Left colon (tissue), 2 donors: ENCODE data around the gene CHIC2. TPM values are rescaled to one million over a fixed set of nuclear protein-coding genes. Genes with fewer than 3 reads are reported as not detected.

Source experiments
- ATAC-seq: fragments of 200-7000 bp; cut with Tn5 transposase; one replicate; pipeline ENCODE4 v1.9.1; 2020; ENCODE audit warnings: mild to moderate bottlenecking, moderate library complexity
- DNase-seq, 2 donors: peaks; one replicate each; pipeline ENCODE4 v3.0.0-alpha.2; 2020
- intact Hi-C, 2 donors: fragments of 100-400 bp; cut with DNase I in 1 of 2; cut with micrococcal nuclease in 1 of 2; formaldehyde crosslinking; loops; one replicate each; pipeline versions ENCODE4 v1.11.2 to v1.14.0; 2022; cut with DNase I, micrococcal nuclease
- total RNA-seq, 2 donors: library from RNA; stranded (reverse); fragmentation: NEBNext Ultra II Directional; extraction: Animal tissue kit (Norgen Biotek cat#: 25700); gene quantifications; one replicate each; pipeline ENCODE4 v1.2.1, GENCODE V29; 2021
- donor health status: DM: no; HTN: no; CAD: no.
- donor health status: DM: yes; HTN: yes; CAD: no.

The CHIC2 gene
- total RNA-seq, 2 donors from 2014 or later: 19.2 to 21.2 TPM

DNA sequence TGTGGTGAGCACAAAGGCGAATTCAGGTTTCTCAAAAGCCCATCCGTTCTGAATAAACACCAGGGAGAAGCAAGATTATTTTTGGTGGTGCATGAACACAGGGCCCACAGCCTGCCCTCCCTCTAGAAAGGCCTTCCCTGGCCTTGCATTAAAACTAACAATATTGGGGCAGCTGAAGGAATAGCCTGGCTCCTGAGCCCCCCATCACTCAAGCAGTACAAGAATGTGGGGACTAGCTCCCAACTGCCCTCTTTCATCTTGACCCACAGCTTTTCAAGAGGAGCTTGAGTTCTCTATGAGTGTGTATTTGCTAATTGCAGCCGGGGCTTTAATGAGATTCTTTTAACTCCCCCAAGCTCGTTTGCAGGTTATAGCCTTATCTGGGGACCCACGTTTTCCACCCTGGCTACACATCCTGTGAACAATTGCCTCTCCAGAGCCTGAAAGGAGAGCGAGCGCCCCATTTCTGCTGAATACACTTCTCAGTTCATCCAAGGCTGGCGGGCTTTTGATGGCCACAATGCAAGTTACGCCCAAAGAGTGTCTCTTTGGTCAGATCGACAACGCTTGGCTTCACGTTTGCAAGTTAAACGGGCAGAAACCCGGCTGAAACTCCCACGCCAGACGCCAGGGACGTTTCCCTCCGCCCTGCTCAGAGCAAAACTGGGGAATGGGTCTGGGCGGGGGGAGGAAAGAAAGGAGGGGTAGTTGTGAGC lies 30.9 kb upstream of the CHIC2 start:
- ATAC-seq (no peak), DNase-seq (no peak)
- intact Hi-C loops: no loop called here

DNA sequence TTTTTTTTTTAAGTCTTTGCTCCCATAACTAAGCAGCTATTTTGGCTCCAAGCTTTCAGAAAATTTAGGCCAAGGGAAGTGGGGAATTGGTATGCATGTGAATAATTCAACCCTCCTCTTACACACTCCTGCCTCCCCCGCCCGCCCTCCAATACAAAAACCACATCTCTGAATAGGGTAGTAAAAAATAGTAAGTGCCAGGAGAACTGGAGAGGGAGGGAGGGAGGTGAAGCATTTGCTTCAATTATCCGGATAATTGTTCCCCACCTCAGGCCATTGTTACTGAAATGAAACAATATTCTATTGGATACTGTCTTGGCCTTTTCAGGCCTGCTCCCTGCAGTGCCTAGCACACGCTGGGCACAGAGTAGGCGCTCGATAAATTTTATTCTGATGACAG lies 30.0 kb upstream of the CHIC2 start:
- DNase-seq (no peak), ATAC-seq (no peak)
- intact Hi-C loops: no loop called here

DNA sequence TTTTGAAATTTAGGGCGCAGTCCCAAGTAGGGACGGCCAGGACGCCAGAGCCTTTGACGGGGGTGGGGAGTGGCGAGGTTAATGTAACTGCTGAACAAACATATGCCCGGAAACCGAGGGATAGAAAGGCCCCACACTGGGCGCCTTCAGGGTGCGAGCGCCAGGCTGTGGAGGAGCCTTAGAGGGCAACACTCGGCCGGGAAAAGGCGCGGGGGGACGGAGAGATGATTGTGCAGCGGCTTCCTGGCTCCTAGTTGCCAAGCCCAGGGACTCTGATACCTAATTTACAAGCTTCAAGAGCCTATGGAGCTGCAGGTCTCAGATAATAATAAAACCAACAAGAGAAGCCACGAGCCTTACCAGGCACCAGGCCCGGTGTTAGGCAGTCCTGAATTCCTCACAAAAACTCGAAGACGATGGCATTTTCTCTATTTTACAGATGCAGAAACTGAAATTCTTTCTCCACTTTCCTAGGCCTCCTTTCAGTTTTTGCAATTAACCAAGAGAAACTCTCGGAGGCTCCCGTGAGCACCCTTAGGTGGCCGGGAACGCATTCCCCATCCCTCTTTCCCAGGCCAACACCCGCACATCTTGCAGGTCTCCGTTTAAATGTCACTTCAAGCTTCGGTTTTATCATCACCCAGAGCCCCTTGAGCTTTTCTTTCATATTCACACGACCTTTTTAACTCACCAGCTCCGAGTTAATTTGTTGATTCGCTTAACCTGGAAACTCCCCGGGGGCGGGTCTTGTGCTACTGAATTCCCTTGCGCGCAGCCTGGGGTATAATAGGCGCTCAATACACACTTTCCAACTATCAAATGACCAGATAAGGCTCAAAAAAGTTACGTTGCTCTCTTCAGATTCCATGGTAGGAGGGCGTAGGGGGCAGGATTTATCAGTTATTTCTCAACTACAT lies 29.2 kb upstream of the CHIC2 start:
- ATAC-seq (no peak), DNase-seq (no peak)
- intact Hi-C loops: no loop called here

DNA sequence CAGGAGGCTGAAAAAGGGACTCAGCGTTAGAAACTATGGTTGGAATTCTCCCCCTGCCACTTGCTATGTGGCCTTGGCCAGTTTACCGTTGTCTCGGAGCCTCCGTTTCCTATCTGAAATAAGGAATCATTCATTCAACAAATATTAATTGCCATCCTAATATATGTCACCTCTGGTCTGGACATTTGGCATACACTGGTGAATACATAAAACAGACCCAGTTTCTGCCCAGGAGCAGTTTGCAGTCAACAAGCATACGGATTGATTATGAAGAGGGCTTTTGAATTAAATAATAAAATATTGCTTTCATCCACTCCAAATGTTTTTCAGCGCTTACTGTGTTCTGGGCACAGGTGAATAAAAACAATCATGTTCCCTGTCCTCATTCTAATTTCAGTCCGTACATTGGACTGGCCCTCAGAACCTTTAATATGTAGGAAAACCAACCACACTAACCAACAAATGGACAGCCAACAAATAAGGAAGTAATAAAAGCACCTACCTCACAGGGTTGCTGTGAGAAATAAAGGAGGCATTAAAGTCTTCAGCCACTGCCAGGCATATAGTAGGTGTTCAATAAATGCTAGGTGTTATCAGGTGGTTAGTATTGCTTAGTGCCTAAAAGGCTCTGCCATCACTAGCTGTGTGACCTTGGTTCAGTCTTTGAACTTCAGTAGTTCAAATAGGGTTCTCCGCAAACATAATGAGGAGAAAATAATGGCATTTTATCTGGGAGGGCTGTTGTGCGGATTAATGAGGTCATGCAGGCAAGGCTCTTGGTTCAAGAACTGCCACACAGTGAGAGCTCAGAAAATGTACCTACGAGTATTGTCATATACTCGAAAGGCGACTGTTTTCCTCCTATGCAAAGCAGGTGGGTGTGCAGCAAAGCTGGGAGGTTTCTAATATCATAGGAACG lies 28.3 kb upstream of the CHIC2 start:
- DNase-seq (no peak), ATAC-seq (peak; percentile 50)
- intact Hi-C loops: no loop called here

DNA sequence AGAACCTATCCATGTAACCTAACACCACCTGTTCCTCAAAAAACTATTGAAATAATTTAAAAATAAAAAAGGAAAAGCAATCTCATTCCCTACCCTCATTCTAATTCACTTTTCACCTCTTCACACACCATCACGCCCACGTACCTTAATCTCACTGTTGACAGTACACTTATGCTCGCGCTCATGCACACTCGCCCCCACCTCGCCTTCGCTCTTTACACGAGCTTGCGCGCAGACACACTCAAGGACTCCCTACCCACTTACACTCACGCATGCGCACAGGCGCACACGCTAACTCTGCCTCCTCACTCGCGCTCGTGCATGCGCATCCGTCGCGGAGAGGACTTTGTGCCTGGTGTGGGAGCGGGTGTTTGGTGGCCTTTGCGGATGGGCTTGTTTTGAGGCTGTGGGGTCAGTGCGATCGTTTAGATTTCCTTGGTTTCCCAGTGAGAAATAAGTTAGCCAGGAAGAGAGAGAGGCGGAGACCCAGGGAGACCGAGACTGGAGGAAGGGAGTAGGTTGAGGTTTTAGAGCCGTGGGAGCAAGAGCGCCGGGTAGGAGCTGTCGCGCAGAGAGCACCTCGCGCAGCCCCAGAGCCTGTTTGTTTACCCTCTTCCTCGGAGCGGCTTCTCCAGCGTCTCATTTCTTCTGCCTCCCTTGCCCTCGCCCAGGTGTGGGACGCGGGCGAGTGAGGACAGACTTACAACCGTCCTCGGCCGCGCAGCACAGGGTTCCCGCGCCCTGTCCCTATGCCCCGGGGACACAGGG lies 27.4 kb upstream of the CHIC2 start:
- intact Hi-C loops: no loop called here
- DNase-seq: peak; percentile 76 to 81
- ATAC-seq: peak; percentile 89

DNA sequence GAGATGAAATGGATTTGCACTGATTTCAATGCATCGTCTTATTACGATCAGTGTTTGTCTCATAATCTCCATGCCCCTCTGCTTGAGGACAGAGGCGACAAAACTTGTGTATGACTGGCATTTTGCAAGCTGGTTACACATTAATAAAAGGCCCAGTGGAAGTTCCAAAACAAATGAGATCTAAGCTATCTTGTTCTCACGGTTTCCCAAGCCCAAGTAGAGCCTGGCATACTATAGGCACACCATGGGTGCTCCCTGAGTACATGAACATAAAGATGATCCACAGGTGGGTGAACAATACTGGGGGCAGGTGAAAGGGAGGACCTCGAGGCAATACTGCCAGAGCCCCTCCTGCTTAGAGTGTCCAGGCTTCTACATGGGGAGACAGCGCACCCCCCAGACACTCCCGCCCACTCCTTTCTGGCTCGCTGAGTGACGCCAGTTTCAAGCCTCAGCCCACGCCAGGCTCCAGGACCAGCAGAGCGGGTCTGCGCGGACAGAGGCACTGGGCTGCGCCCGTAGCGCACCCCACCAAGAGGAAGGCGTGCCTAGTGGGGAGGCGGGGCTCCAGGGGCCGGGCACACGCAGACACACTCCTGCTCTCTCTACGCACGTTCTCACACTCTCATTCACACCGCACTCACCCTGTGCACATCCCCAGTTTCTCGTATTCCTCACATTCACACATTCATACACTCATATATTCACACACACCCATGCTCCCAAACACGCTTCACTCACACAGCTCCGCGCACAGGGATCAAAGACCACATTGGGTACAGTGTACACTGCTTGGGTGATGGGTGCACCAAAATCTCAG lies 26.6 kb upstream of the CHIC2 start:
- ATAC-seq: peak; percentile 68
- intact Hi-C loops: no loop called here
- peak; percentile 28 to 47 for DNase-seq

- intact Hi-C loops: no loop called here
- DNase-seq (no peak), ATAC-seq (no peak)
These were observed 26.0 kb upstream of the CHIC2 start for GRCh38 chr4:54090404-54090803.

DNA sequence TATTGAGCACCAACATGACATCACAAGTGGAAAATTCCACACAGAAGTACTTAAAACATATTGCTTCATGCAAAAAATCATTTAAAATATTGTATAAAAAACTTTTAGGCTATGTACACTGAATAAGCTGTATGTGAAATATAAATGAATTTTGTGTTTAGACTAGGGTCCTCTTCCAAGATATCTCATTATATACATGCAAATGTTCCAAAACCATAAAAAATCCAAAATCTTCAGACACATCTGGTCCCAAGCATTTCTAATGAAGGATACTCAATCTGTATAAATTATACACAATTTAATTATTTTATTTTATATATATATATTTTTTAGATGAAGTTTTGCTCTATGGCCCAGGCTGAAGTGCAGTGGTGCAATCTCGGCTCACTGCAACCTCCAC lies 25.5 kb upstream of the CHIC2 start:
- ATAC-seq: no peak
- intact Hi-C loops: no loop called here

DNA sequence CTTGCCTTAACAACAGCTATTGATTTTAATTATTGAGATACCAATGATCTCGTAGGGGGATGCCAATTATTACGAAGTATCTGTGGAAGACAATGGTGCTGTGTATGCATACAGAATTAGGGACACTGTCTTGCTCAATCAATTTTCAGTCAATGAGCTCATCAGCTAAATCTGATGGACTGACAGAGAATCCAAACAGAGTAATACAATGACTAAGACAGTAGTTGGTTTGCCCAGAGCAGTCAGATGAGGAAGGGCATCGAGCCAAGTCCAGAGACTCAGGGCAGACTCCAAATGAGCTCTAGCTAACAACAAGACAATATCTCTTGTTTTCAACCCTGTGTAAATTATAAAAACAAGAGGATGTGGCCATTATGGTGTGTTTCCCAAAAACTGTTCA lies 20.9 kb upstream of the CHIC2 start:
- intact Hi-C loops: no loop called here
- DNase-seq (no peak), ATAC-seq (no peak)

More for the DNA sequence above, 25.5 kb upstream of the CHIC2 start:
- DNase-seq: no peak

GRCh38 chr4:54082168-54082567 lies 17.8 kb upstream of the CHIC2 start:
- intact Hi-C loops: no loop called here
- DNase-seq: peak in 1 of 2 donors; percentile 41

DNA sequence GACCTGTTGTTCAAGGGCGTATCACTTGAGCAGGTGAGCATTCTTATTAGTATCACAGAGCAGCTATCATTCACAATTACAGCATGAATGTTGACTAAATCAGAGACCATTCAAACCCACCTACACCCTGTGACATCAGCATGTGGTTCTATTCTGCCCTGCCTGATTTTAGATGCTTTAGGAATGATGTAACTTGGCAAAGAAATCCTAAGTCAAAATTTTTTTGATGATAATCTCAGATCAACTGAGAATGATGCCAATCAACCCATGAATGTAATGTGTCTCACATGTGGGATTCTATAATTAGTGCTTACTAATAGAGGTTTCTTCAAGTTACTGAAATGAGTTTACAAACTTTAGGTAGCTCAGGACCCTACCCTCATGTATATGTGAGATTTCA lies 13.4 kb upstream of the CHIC2 start:
- intact Hi-C loops: no loop called here
- no peak for DNase-seq
- ATAC-seq: no peak

More at GRCh38 chr4:54082168-54082567, 17.8 kb upstream of the CHIC2 start:
- peak; percentile 77 for ATAC-seq

- no peak for ATAC-seq
- DNase-seq: no peak
- intact Hi-C loops: no loop called here
These were observed 12.3 kb upstream of the CHIC2 start for GRCh38 chr4:54076673-54077072.

DNA sequence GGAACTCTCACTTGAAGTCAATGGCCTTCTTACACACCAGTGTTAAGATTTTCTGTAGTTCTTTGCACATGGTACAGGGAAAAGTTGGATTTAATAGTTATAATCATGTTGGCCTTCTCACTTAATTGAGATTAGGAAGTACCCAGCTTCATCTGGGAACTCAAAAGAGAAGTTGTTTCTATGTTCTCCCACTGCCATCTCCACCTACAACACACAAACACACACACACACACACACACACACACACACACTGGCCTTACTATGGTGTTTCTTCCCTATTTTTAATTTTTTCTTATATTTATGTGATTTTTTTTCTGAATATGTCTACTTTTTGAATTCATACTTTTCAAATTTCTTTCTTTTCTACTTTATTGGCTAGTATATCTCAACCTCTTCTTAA lies 10.0 kb upstream of the CHIC2 start:
- no peak for DNase-seq
- intact Hi-C loops: no loop called here
- no peak for ATAC-seq

DNA sequence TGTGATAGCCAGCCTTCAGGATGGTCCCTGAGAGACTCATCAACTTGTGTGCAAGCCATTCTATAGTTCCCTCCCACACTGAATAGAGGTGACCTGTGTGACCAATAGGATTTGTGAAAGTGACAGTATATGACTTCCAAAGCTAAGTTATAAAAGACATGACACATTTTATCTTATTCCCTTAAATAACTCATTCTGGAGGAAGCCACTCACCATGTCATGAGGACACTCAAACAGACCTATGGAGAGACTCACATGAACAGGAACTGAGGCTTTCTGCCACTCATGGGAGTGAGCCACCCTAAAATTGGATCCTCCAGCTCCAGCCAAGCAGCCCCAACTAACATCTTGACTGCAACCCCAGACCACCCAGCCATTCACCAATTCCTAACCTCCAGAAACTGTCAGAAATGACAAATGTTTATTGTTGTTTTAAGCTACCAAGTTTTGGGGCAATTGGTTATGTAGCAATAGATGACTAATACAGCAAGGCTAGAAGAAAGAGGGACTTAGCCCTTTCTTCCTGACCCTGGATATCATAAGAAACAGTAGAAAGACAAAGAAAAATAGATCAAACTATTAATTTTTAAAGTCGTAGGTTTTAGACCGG lies 9.0 kb upstream of the CHIC2 start:
- intact Hi-C loops: no loop called here
- no peak for ATAC-seq
- DNase-seq: no peak

DNA sequence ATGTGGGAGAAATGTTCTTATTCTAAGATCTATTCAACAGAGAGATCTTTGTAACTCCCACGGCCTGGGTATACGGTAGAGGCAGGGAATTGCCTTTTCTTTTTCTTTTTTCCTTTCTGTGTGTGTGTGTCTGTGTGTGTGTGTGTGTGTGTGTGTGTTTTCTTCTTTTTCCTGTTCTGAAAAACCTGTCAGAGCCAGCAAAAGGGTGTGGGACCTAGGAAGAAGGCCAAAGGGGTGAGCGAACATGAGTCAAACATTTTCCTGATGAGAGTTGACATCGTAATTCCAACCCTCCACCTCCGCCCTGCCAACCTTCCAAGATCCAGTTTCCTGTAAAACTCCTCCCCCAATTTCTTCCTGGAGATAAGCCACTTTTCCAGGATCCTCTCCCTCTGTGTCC lies 2.8 kb upstream of the CHIC2 start:
- intact Hi-C loops: no loop called here
- DNase-seq (peak; percentile 60 to 85), ATAC-seq (peak; percentile 72)

GRCh38 chr4:54066718-54067129 lies 2.3 kb upstream of the CHIC2 start:
- DNase-seq (peak; percentile 12 to 29), ATAC-seq (peak; percentile 30)

GRCh38 chr4:54066088-54066415 lies 1.6 kb upstream of the CHIC2 start:
- intact Hi-C loops: no loop called here
- ATAC-seq (no peak), DNase-seq (no peak)

More at GRCh38 chr4:54066718-54067129, 2.3 kb upstream of the CHIC2 start:
- intact Hi-C loops: no loop called here
